Adipocyte (in vitro differentiated cells): ENCODE results near the gene CNTN3.

Experiments
- DNase-seq: peaks from one replicate; pipeline ENCODE4 v3.0.0-alpha.2; 2015; ENCODE audit warnings: low read depth
- H3K27me3 ChIP-seq: replicated peaks from 2 replicates; pipeline ENCODE4 v1.7.0; 2013; ENCODE audit warnings: mild to moderate bottlenecking, low read length, moderate library complexity; ENCODE audit not compliant: control insufficient read depth, insufficient read depth
- H3K36me3 ChIP-seq: 2 replicates; pipeline ENCODE4 v1.7.0; 2013; ENCODE audit warnings: low read length, mild to moderate bottlenecking, moderate library complexity; ENCODE audit not compliant: control insufficient read depth, insufficient read depth, severe bottlenecking
- H3K4me1 ChIP-seq: 2 replicates; pipeline ENCODE4 v1.7.0; 2013; ENCODE audit warnings: mild to moderate bottlenecking, low read length, moderate library complexity; ENCODE audit not compliant: control insufficient read depth, insufficient read depth
- H3K4me3 ChIP-seq: 2 replicates; pipeline ENCODE4 v1.7.0; 2013; ENCODE audit warnings: mild to moderate bottlenecking, low read length, moderate library complexity
- H3K9ac ChIP-seq: 2 replicates; pipeline ENCODE4 v1.7.0; 2013; ENCODE audit warnings: mild to moderate bottlenecking, low read length, moderate library complexity
- H3K9me3 ChIP-seq: 2 replicates; pipeline ENCODE4 v1.7.0; 2013; ENCODE audit warnings: mild to moderate bottlenecking, low read length, moderate library complexity; ENCODE audit not compliant: control insufficient read depth

CNTN3 gene

DNA sequence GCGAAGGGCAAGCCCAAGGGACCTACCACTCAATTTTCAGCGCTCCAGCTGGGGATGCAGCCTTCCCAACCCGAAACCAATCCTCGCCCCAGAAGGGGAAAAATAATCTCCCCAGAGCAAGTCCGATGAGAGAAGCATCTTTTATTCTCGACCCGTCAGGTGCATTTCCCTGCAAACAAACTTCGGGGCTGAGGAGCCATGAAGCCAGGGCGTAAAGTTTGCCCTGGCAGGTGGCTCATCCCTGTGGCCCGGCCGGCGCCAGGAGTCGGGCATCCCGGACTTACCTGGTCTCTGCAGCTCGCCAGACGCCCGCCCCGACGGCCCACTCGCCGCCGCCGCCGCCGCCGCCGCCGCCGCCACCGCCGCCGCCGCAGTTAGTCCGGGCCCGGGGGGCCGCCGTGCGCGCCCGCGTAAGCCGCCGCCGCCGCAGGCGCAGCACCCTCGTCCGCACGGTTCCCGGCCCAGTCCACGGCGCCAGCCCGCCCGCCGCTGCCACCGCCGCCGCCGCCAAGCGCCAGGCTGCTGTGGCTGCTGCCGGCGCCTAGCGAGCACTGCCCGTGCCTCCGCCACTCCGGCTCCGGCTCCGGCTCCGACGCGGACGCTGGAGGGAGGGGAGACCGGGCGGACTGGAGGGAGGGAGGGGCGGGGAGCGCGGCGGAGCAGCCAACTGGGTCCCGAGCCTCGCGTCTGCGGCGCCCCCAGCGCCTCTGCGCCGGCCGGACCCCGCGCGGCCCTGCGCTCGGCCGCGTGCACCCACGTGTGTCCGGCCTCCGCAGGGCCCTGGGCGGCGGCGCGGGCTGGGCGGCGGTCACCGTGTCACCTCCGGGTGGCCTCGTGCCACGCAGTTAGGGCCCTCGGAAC lies at the start of gene CNTN3:
CNTN3 (minus strand) TSS at position 553 of the 861 bp plus-strand sequence. CDS start 93,547 bp downstream, outside the sequence.
- Histone ChIP-seq H3K4me1 (peaks cover 17% of the 10 kb centered on the region), H3K9ac (peak within 1 kb of the TSS; percentile 84), H3K36me3 (no peaks in the 10 kb centered on the region), H3K4me3 (peak within 1 kb of the TSS; percentile 92), H3K9me3 (no peaks in the 10 kb centered on the region), H3K27me3 (no peaks in the 10 kb centered on the region)
- no peak for DNase-seq

DNA sequence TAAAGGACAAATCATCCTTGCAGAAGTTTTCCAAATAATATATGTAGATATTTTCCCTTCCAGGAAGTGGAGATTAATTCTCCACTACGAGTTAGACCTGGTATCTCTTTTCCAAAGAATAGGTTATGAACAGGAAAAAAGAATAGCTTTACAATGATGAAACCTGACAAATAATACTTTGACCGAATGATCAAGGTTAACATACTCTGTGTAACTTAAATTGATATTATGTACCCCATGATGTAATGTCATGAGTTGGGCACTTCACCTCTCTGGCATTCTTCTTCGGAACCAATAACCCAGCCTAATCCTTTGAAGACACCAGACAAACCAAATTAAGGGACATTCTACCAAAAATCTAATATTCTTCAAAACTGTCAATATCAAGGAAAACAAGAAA lies 48.7 kb upstream of the CNTN3 start:
- DNase-seq = no peak
- no peaks in the 10 kb centered on the region for H3K27me3 ChIP-seq
- H3K36me3 ChIP-seq = no peaks in the 10 kb centered on the region
- H3K9me3 ChIP-seq = peaks cover 21% of the 10 kb centered on the region
- no peaks in the 10 kb centered on the region for H3K4me1 ChIP-seq
- no peak overlapping the region for H3K4me3 ChIP-seq
- H3K9ac ChIP-seq = no peak overlapping the region

DNA sequence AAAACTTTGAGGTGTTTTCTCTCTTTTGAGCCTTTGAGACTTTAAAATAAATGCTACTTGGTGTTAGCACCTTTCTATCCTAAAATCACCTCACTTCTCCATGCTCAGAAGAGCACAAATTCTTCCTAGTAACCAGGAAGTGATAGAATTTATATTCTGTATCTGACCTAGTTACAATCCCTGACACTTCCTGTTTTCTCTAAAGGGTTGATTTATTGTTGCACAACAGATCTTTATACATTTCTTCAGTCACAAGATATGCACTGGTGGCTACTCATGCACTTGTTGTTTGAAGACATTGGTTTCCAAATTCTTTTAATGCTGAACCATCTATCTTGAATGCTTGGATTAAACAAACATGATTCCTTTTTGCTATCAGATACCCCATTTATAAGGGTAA lies 47.2 kb upstream of the CNTN3 start:
- no peaks in the 10 kb centered on the region for H3K4me1 ChIP-seq
- no peaks in the 10 kb centered on the region for H3K36me3 ChIP-seq
- no peaks in the 10 kb centered on the region for H3K27me3 ChIP-seq
- H3K4me3 ChIP-seq = no peak overlapping the region
- DNase-seq = no peak
- H3K9me3 ChIP-seq = peaks cover 6% of the 10 kb centered on the region
- no peak overlapping the region for H3K9ac ChIP-seq

DNA sequence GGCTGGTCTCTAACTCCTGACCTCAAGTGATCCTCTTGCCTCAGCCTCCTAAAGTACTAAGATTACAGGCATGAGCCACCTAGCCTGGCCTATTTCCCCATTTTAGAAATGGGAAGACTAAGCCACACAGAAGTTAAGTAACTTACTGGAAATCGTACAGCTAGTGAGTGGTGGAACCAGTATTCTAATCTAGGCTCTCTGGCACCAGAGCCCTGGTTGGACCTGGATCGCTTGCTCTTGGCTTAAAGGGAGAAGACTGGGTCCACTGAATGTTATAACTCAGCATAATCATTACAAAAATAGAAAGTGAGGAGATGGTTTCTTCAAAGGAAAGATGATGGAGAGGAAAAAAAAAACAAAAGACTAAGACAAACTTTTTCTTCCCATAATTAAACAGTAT lies 37.4 kb upstream of the CNTN3 start:
- Histone ChIP-seq H3K9me3 (no peaks in the 10 kb centered on the region), H3K4me1 (no peaks in the 10 kb centered on the region), H3K27me3 (no peaks in the 10 kb centered on the region), H3K36me3 (no peaks in the 10 kb centered on the region), H3K9ac (no peak overlapping the region), H3K4me3 (no peak overlapping the region)
- no peak for DNase-seq

DNA sequence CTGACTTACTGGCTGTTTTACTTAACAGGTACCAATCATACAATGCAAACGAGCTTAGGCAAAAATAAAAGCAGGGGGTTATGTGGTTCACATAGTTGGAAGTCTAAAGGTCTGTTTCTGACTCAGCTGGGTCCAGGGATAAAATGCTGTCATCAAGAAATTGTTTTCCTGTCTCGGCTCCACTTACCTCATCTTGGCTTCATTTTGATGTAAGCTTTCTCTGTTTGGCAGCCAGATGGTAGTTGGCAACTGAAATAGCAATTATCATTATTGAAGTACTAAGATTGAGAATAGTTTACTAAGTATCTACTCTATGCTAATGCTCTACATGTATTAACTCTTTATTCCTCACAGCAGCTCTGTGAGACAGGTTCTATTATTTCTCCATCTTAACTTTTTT lies 36.8 kb upstream of the CNTN3 start:
- Histone ChIP-seq H3K4me3 (no peak overlapping the region), H3K9me3 (no peaks in the 10 kb centered on the region), H3K27me3 (no peaks in the 10 kb centered on the region), H3K36me3 (no peaks in the 10 kb centered on the region), H3K9ac (no peak overlapping the region), H3K4me1 (no peaks in the 10 kb centered on the region)
- no peak for DNase-seq

DNA sequence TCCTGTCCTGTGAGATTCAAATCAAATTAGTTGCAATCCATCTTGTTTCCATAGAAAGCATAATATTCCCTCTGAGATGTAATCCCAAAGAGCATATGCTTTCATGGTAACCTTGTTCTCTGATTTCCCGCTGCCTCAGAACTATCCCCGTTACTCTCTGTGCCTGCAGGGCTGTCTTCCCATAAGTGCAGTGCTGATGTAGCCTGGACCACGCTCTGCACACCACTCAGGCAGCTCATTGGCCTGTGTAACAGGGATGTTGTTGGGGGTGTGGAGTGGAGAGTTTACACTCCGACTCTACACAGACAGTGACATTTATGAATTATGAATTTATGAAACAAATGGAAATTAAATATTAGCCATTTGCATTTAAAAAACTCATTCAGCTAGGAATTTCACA lies 33.6 kb upstream of the CNTN3 start:
- H3K9me3 ChIP-seq = no peaks in the 10 kb centered on the region
- no peak for DNase-seq
- peaks cover 12% of the 10 kb centered on the region for H3K4me1 ChIP-seq

DNA sequence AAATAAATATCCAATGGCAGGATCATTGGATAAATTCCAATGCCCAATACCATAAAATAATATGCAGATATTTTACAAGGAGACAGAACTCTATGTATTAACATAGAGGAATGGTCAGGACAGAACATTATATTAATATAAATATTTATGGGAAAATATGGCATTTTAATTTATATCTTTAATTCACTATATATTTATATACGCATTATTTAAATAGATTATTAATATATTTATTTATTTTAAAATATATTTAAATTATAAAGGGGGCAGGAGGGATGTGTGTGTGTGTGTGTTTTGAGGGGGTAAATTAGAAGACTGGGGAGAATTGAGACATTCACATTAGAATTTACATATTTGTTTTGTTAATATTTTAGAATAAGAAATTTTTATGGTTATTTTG lies 31.6 kb upstream of the CNTN3 start:
- Histone ChIP-seq H3K36me3 (no peaks in the 10 kb centered on the region), H3K27me3 (no peaks in the 10 kb centered on the region), H3K4me1 (peaks cover 15% of the 10 kb centered on the region), H3K4me3 (no peak overlapping the region), H3K9me3 (no peaks in the 10 kb centered on the region), H3K9ac (no peak overlapping the region)
- DNase-seq = no peak

More for the DNA sequence above, 33.6 kb upstream of the CNTN3 start:
- Histone ChIP-seq H3K27me3 (no peaks in the 10 kb centered on the region), H3K9ac (no peak overlapping the region), H3K4me3 (no peak overlapping the region), H3K36me3 (no peaks in the 10 kb centered on the region)

DNA sequence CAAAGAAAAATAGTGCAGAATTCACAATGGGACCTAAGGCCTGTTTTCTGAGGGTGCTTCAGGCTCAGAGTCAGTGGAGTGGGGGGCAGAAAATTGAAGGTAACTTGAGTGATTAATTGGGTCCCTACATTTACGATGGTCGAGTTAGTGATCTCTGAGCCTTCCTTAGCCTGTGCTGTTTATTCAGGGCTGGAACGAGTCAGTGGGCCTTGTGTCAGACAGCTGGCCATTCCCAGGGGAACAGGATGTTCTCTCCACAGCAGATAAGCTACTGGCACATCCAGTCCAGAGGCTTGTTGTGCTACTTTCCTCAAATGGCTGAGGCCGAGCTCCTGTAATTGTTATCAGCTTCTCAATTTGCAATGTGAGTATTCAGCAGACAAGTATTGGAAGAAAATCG lies 29.2 kb upstream of the CNTN3 start:
- Histone ChIP-seq H3K36me3 (no peaks in the 10 kb centered on the region), H3K4me1 (peaks cover 15% of the 10 kb centered on the region), H3K27me3 (no peaks in the 10 kb centered on the region), H3K9ac (peak overlapping the region; percentile 59), H3K9me3 (no peaks in the 10 kb centered on the region), H3K4me3 (peak overlapping the region; percentile 39)
- DNase-seq = no peak

DNA sequence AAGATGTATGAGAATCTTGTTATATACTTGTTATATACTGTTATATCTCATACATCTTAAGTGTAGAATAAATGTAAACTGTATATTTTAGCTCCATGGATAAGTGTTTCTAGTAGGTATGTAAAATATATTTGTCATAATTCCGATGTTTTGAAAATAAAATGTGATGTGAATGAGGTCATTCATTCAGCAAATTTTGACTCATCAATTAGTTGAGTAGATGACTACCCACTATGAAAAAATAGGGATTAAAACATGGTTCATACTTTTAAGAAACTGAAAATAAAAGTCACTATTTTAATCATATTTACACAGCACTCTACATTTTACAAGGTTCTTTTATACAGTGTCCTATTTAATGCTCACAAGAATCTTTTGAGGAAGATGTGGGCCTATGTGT lies 28.4 kb upstream of the CNTN3 start:
- H3K9me3 ChIP-seq = no peaks in the 10 kb centered on the region
- peak overlapping the region; percentile 59 for H3K9ac ChIP-seq
- no peaks in the 10 kb centered on the region for H3K36me3 ChIP-seq
- H3K4me3 ChIP-seq = no peak overlapping the region
- no peak for DNase-seq
- no peaks in the 10 kb centered on the region for H3K27me3 ChIP-seq
- H3K4me1 ChIP-seq = peaks cover 15% of the 10 kb centered on the region

DNA sequence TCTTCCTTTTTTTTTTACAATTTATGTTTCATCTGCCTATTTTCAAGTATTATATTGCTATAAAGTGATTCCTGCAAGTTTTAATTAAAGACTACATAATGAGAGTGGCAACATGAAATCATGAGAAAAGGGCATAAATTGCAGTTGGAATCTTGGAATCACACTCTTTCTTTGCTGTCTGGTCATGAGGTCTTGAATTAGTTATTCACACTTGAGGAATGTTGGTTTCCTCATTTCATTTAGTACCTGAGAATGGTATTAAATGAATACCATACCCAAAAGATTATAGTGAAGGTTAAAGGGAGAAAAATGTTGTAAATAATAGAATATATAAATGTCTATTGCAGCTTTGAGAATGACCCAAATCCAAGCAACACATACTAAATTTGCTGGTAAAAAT lies 25.8 kb upstream of the CNTN3 start:
- Histone ChIP-seq H3K4me3 (no peak overlapping the region), H3K36me3 (no peaks in the 10 kb centered on the region), H3K9ac (no peak overlapping the region), H3K4me1 (peaks cover 21% of the 10 kb centered on the region), H3K9me3 (no peaks in the 10 kb centered on the region), H3K27me3 (no peaks in the 10 kb centered on the region)
- DNase-seq = no peak

DNA sequence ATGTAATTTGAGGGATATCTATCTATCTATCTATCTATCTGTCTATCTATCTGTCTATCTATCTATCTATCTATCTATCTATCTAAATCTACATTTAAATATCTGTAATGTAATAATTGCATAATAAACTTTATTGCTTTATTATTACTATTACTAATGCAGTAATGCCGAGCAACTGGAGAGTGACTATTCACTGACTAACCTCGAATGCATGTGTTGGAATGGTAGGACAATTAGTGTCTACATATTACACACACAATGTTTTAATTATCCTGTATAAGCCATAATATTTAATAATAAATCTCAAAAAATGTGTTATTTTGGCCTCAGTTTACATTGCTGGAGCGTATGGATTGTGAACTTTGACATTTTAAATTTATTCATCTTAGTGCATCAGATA lies 25.2 kb upstream of the CNTN3 start:
- no peak overlapping the region for H3K9ac ChIP-seq
- H3K9me3 ChIP-seq = no peaks in the 10 kb centered on the region
- H3K4me1 ChIP-seq = peaks cover 21% of the 10 kb centered on the region
- no peaks in the 10 kb centered on the region for H3K36me3 ChIP-seq
- H3K27me3 ChIP-seq = no peaks in the 10 kb centered on the region
- DNase-seq = no peak
- no peak overlapping the region for H3K4me3 ChIP-seq

DNA sequence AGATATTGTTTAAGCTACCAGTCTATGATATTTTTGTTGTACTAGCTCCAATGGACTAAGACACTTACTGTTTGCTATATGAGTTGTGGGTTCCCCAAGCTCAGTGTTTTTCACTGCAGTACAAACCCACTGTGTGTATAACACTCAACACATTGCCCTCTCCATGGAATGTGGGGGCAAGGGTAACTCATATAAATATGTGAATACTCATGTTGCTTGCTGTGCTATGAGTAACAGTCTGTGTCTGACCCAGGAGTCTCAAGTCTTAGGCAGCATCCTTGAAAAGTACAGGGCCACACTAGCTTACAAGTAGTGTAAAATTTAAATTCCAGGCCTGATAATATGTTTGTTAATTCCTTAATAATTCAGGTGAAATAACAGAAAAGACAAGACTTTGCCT lies 22.5 kb upstream of the CNTN3 start:
- Histone ChIP-seq H3K4me1 (peaks cover 10% of the 10 kb centered on the region), H3K27me3 (no peaks in the 10 kb centered on the region), H3K4me3 (no peak overlapping the region), H3K36me3 (no peaks in the 10 kb centered on the region), H3K9ac (no peak overlapping the region), H3K9me3 (no peaks in the 10 kb centered on the region)
- no peak for DNase-seq
